Fibroblast of lung (primary cell): Measurements from ENCODE around the gene WHAMM. TPM values are rescaled to one million over a fixed set of nuclear protein-coding genes. Genes with fewer than 3 reads are reported as not detected.

ENCODE experiments used
- DNase-seq, 2 donors: peaks; one replicate each; pipeline versions ENCODE4 v3.0.0 to v3.0.0-alpha.2; 2010; ENCODE audit warnings: low read depth in 2 of 2
- H2AFZ ChIP-seq: 2 replicates; pipeline ENCODE4 v1.5.1; 2012; ENCODE audit warnings: low read length, control low read depth, inconsistent platforms
- H3K27ac ChIP-seq: 2 replicates; pipeline ENCODE4 v1.5.1; 2011; ENCODE audit warnings: low read length, control low read depth; ENCODE audit not compliant: insufficient read depth
- H3K27me3 ChIP-seq: 2 replicates; pipeline ENCODE4 v1.5.1; 2011; ENCODE audit warnings: mild to moderate bottlenecking, low read length; ENCODE audit not compliant: control insufficient read depth, insufficient read depth
- H3K36me3 ChIP-seq: 2 replicates; pipeline ENCODE4 v1.5.1; 2011; ENCODE audit warnings: low read length; ENCODE audit not compliant: control insufficient read depth, insufficient read depth
- H3K4me1 ChIP-seq: 2 replicates; pipeline ENCODE4 v1.5.1; 2011; ENCODE audit warnings: low read length; ENCODE audit not compliant: control insufficient read depth, insufficient read depth; ENCODE audit errors: extremely low read depth
- H3K4me2 ChIP-seq: 2 replicates; pipeline ENCODE4 v1.5.1; 2011; ENCODE audit warnings: low read length, control low read depth; ENCODE audit not compliant: insufficient read depth; ENCODE audit errors: extremely low read depth
- H3K4me3 ChIP-seq, 4 experiments: fragments of 200-600 bp in 1 of 4; sonication (generic) in 1 of 4; replicated peaks in 1 of 4; 2 replicates each; pipeline ENCODE4 v1.5.1; 2011 to 2016; ENCODE audit warnings: low read length in 4 of 4, low read depth in 3 of 4, mild to moderate bottlenecking in 3 of 4, control low read depth in 2 of 4, inconsistent platforms in 1 of 4, mixed read lengths in 1 of 4; ENCODE audit not compliant: insufficient read depth in 1 of 4; ENCODE audit errors: control extremely low read depth in 1 of 4
- H3K79me2 ChIP-seq: 2 replicates; pipeline ENCODE4 v1.5.1; 2012; ENCODE audit warnings: mild to moderate bottlenecking, low read length, inconsistent platforms; ENCODE audit not compliant: control insufficient read depth, insufficient read depth
- H3K9ac ChIP-seq: 2 replicates; pipeline ENCODE4 v1.5.1; 2011; ENCODE audit warnings: mild to moderate bottlenecking, low read length, control low read depth; ENCODE audit not compliant: insufficient read depth
- H3K9me3 ChIP-seq: 2 replicates; pipeline ENCODE4 v1.5.1; 2012; ENCODE audit warnings: low read depth, low read length; ENCODE audit not compliant: control insufficient read depth, insufficient read depth
- H4K20me1 ChIP-seq: 2 replicates; pipeline ENCODE4 v1.5.1; 2011; ENCODE audit warnings: low read length; ENCODE audit not compliant: control insufficient read depth, insufficient read depth; ENCODE audit errors: extremely low read depth
- EZH2 ChIP-seq: IDR thresholded peaks from 2 replicates; pipeline ENCODE4 v1.5.1; 2012; ENCODE audit warnings: low read length, control low read depth, mild to moderate bottlenecking; ENCODE audit errors: missing control alignments
- polyA plus RNA-seq, 2 donors: library from polyadenylated mRNA; depleted of rRNA in 1 of 2; stranded (reverse) in 1 of 2; unstranded in 1 of 2; fragments of >200 nt; gene quantifications; 2 replicates each; pipeline ENCODE4 v1.2.1, GENCODE V29; 2011 to 2012; ENCODE audit warnings: missing spikeins in 1 of 2
- total RNA-seq: library from RNA; depleted of rRNA; stranded (reverse); fragments of >200 nt; gene quantifications from 2 replicates; pipeline ENCODE4 v1.2.1, GENCODE V29; 2014
- TF ChIP-seq, protein P1 (sequence below), 2 donors: IDR thresholded peaks in 1 of 2; conservative IDR thresholded peaks in 1 of 2; 1 replicate in 1 of 2; 2 replicates in 1 of 2; pipeline ENCODE4 v1.5.1; 2011 to 2012; ENCODE audit warnings: low read length in 2 of 2, control low read depth in 1 of 2, inconsistent platforms in 1 of 2, low read depth in 1 of 2, mild to moderate bottlenecking in 1 of 2

Gene WHAMM
- total and polyA plus RNA-seq, 2 donors (not counting 1 experiment from before 2014, with no cell fraction given) = 5.3 to 5.6 TPM

DNA sequence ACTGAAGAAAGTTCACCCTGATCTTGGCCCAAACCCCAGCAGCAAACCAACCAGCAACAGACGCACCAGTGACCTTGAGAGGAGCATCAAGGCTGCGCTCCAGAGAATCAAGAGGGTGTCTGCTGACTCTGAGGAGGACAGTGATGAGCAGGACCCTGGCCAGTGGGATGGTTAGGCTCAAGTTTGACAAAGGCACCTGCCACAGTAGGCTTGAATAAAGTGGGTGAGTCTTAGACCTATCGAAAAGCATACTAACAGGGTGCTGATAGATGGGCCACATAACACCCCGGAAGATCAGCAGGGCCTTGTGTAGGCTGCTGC lies 23.9 kb downstream of the WHAMM start:
- TF ChIP-seq, protein P1, sequence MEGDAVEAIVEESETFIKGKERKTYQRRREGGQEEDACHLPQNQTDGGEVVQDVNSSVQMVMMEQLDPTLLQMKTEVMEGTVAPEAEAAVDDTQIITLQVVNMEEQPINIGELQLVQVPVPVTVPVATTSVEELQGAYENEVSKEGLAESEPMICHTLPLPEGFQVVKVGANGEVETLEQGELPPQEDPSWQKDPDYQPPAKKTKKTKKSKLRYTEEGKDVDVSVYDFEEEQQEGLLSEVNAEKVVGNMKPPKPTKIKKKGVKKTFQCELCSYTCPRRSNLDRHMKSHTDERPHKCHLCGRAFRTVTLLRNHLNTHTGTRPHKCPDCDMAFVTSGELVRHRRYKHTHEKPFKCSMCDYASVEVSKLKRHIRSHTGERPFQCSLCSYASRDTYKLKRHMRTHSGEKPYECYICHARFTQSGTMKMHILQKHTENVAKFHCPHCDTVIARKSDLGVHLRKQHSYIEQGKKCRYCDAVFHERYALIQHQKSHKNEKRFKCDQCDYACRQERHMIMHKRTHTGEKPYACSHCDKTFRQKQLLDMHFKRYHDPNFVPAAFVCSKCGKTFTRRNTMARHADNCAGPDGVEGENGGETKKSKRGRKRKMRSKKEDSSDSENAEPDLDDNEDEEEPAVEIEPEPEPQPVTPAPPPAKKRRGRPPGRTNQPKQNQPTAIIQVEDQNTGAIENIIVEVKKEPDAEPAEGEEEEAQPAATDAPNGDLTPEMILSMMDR (conservative IDR thresholded peaks at IDR 0.05 in 1 of 2, IDR thresholded peaks at IDR 0.05 in 1 of 2; ENCODE audit: low read depth in 1 of 2, low read length in 2 of 2) = no peak
- no peak for TF ChIP-seq EZH2
- Histone ChIP-seq H3K36me3 (peaks cover 16% of the 10 kb centered on the region), H3K4me2 (no peak overlapping the region), H3K27me3 (no peaks in the 10 kb centered on the region), H3K79me2 (no peaks in the 10 kb centered on the region), H3K27ac (peak overlapping the region; percentile 55), H2AFZ (no peak overlapping the region), H3K9me3 (no peaks in the 10 kb centered on the region), H3K4me3 (no peak overlapping the region), H3K9ac (no peak overlapping the region), H3K4me1 (peaks cover 13% of the 10 kb centered on the region), H4K20me1 (no peaks in the 10 kb centered on the region)
- DNase-seq = no peak

DNA sequence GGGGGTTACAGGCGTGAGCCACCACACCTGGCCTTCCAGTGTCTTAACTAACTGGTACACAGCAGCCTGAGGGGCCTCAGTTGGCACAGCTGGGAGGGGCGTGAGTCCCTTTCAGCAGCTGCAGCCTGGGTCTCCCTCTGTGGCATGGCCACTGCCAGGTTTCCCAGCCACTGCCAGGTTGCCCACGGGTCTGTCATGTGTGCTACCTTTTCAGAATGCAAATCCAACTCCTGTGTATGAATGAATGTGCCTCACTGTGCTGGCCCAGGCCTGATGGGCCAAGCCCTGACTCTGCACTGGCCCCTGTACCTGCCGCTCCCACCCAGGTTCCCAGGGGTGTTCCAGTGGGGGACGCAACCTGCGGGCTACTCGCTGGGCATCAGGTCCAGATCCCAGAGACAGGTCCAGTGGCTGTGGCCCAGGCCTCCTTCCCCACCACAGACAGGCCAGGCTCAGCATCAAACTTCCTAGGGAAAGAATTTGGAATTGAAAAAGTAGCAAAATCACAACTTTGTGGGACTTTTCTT lies 26.0 kb downstream of the WHAMM start:
- H3K9ac ChIP-seq = no peak overlapping the region
- no peak overlapping the region for H3K4me2 ChIP-seq
- no peak overlapping the region for H2AFZ ChIP-seq
- TF ChIP-seq, protein P1 (conservative IDR thresholded peaks at IDR 0.05 in 1 of 2, IDR thresholded peaks at IDR 0.05 in 1 of 2; ENCODE audit: low read depth in 1 of 2, low read length in 2 of 2) = no peak
- no peak for TF ChIP-seq EZH2
- no peaks in the 10 kb centered on the region for H4K20me1 ChIP-seq
- H3K4me3 ChIP-seq = no peak overlapping the region
- peaks cover 13% of the 10 kb centered on the region for H3K4me1 ChIP-seq
- H3K27ac ChIP-seq = no peak overlapping the region
- no peak for DNase-seq
- peaks cover 12% of the 10 kb centered on the region for H3K36me3 ChIP-seq
- H3K79me2 ChIP-seq = no peaks in the 10 kb centered on the region
- no peaks in the 10 kb centered on the region for H3K9me3 ChIP-seq
- no peaks in the 10 kb centered on the region for H3K27me3 ChIP-seq

DNA sequence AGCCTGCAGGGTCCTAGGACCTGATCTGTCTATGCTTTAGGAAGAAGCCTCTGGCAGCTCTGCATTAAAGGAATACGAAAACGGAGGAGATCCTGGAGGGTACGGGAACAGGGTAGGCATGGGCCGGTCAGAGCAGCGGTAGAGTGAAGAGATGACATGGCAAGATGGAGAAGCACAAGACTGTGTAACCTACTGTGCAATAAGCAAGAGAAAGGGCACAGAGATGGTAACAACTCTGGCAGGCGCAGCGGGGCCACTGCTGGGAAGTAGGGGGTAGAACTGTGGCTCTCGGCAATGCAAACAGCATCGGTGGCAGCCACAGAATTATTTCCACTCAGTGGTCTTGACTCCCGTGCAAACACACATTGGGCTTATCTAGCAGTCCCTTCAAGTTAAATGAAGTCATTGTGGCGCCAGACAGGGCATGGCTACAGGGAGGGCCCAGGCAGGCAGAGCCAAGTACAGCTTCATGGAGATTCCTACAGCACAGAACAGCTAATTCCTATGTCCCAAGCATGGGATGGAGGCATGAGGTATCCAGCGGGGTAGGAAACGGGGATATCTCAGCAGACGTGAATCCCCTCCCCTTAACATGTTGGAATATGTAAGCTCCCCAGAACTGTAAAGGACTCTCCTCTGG lies 28.8 kb downstream of the WHAMM start:
- Histone ChIP-seq H3K27ac (no peak overlapping the region), H3K4me1 (peaks cover 2% of the 10 kb centered on the region), H3K79me2 (no peaks in the 10 kb centered on the region), H2AFZ (no peak overlapping the region), H3K4me3 (no peak overlapping the region), H3K4me2 (no peak overlapping the region), H4K20me1 (no peaks in the 10 kb centered on the region), H3K36me3 (peaks cover 9% of the 10 kb centered on the region), H3K9me3 (no peaks in the 10 kb centered on the region), H3K27me3 (no peaks in the 10 kb centered on the region), H3K9ac (no peak overlapping the region)
- TF ChIP-seq, protein P1 (conservative IDR thresholded peaks at IDR 0.05 in 1 of 2, IDR thresholded peaks at IDR 0.05 in 1 of 2; ENCODE audit: low read depth in 1 of 2, low read length in 2 of 2) = no peak
- TF ChIP-seq EZH2 = no peak
- DNase-seq = no peak
